ENCODE measurements around the gene TNIK.
"Not testable (repeated sequence)": the region's sequence is repeated elsewhere in the genome, so short reads cannot be mapped to it uniquely, and the experiment has no call there.

The TNIK gene

GRCh38 chr3:171289291-171289690, 170.9 kb downstream of the TNIK start:
- no peak overlapping the region for H3K4me3 ChIP-seq (ENCODE audit: low read depth, low read length)
- TF ChIP-seq CTCF (IDR thresholded peaks at IDR 0.05; ENCODE audit: low read depth, low read length): no peak

- H3K4me3 ChIP-seq (ENCODE audit: low read depth, low read length): not testable (repeated sequence)
These were observed 172.4 kb downstream of the TNIK start for GRCh38 chr3:171287761-171288160.

- H3K4me3 ChIP-seq (ENCODE audit: low read depth, low read length): no peak overlapping the region
- no peak for TF ChIP-seq CTCF (IDR thresholded peaks at IDR 0.05; ENCODE audit: low read depth, low read length)
These were observed 173.5 kb downstream of the TNIK start for GRCh38 chr3:171286580-171287249.

- no peak for TF ChIP-seq CTCF (IDR thresholded peaks at IDR 0.05; ENCODE audit: low read depth, low read length)
- H3K4me3 ChIP-seq (ENCODE audit: low read depth, low read length): no peak overlapping the region
These were observed 174.9 kb downstream of the TNIK start for GRCh38 chr3:171285287-171285686.

- TF ChIP-seq CTCF (IDR thresholded peaks at IDR 0.05; ENCODE audit: low read depth, low read length): no peak
- no peak overlapping the region for H3K4me3 ChIP-seq (ENCODE audit: low read depth, low read length)
These were observed 175.7 kb downstream of the TNIK start for GRCh38 chr3:171284308-171285075.

- TF ChIP-seq CTCF (IDR thresholded peaks at IDR 0.05; ENCODE audit: low read depth, low read length): no peak
These were observed 176.4 kb downstream of the TNIK start for GRCh38 chr3:171283848-171284222.

GRCh38 chr3:171283183-171283847, 176.9 kb downstream of the TNIK start:
- TF ChIP-seq CTCF (IDR thresholded peaks at IDR 0.05; ENCODE audit: low read depth, low read length): no peak
- no peak overlapping the region for H3K4me3 ChIP-seq (ENCODE audit: low read depth, low read length)

More at GRCh38 chr3:171283848-171284222, 176.4 kb downstream of the TNIK start:
- no peak overlapping the region for H3K4me3 ChIP-seq (ENCODE audit: low read depth, low read length)

All from WI38 (cell line).